Measurements from ENCODE around the gene COX6B2.
A peak's percentile ranks its signal among the peaks of the same experiment; 100 is the strongest.

DNA sequence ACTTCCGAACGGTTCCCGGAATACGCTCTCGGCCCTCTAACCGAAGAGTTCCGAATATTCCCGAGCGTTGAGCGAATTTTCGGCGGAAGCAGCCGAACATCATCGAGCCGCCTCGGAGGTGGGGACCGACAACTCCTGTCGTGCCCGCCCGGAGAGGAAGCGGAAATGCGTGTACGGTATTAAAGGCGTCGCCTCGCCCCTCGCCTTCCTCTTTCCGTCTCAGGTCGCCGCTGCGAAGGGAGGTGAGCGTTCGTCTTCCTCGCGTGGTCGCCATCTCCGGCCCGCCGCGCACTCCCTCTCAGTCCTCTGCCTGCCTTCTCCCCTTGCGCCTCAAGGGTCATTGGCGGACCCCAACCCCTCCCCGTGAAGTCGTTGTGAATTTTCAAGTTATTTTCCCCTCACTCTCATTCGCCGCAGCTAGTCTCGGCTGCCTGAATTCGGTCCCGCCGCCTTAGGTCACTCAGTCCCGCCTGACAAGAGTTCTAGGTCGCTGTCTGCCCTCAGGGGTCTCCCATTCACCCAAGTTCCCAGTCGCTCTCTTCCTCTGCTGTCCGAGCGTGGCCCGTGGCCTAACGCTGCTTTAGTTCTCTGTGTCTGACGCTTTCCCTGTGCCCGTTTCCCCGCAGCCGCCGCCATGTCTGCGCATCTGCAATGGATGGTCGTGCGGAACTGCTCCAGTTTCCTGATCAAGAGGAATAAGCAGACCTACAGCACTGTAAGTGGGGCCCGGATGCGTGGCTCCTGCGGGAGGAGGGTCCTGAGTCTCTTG, 31.4 kb upstream of the COX6B2 start, which contains the start of gene RPL28:
- TF ChIP-seq, protein P1, sequence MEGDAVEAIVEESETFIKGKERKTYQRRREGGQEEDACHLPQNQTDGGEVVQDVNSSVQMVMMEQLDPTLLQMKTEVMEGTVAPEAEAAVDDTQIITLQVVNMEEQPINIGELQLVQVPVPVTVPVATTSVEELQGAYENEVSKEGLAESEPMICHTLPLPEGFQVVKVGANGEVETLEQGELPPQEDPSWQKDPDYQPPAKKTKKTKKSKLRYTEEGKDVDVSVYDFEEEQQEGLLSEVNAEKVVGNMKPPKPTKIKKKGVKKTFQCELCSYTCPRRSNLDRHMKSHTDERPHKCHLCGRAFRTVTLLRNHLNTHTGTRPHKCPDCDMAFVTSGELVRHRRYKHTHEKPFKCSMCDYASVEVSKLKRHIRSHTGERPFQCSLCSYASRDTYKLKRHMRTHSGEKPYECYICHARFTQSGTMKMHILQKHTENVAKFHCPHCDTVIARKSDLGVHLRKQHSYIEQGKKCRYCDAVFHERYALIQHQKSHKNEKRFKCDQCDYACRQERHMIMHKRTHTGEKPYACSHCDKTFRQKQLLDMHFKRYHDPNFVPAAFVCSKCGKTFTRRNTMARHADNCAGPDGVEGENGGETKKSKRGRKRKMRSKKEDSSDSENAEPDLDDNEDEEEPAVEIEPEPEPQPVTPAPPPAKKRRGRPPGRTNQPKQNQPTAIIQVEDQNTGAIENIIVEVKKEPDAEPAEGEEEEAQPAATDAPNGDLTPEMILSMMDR (IDR thresholded peaks at IDR 0.05), result peak in 1 of 5 experiments; percentile 13
- peak; percentile 99 to 100 (median 100) for TF ChIP-seq POLR2AphosphoS5 (IDR thresholded peaks at IDR 0.05)
